Activated CD8-positive, alpha-beta memory T cell treated with anti-CD3 and anti-CD28 coated beads for 1 hour (primary cell): ENCODE results near the gene PTPN11.

Source experiments
- DNase-seq, 2 donors: peaks; one replicate each; pipeline ENCODE4 v3.0.0-alpha.2; 2020; ENCODE audit warnings: low read depth in 1 of 2; ENCODE audit errors: extremely low read depth in 1 of 2

PTPN11 gene

DNA sequence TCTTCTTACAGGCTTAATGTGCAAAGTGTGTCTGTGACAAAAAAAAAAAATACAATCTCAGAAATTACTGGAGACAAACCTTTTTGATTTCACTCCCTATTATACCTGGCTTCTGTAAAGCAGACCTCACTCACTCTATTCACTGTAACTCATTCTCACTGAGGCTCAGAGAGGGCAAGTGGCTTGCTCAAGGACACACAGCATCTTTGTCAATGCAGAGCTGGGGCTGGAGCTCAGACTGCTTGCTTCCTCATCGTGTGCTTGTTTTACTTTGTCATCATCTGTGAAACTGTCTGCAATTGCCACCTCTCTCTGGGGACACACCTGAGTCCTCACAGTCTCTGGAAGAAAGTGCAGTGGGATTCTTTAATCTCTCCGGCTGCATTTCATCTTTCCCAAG lies 120.0 kb downstream of the PTPN11 start:
- no peak for DNase-seq

DNA sequence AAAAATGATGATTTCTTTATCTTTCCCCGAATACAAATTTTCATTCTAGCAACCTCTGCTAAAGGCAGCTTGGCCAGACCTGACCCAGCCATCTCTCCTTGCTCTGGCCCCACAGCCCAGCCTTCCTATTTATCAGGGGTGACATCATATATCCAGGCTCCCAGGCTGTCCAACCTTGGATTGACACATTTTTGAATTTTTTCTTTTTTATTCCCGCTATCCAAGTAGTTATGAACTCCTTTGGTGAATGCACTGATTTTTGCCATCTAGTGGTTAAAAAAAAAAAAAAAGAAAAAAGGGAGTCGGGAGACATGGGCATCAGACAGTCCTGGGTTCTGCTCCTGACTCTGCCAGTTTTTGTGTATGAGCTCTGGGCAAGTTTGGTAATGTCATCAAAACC lies 120.5 kb downstream of the PTPN11 start:
- no peak for DNase-seq

GRCh38 chr12:112540021-112540420 lies 121.3 kb downstream of the PTPN11 start:
- no peak for DNase-seq

GRCh38 chr12:112543751-112544150 lies 125.0 kb downstream of the PTPN11 start:
- no peak for DNase-seq

GRCh38 chr12:112546339-112546738 lies 127.6 kb downstream of the PTPN11 start:
- DNase-seq: no peak

DNA sequence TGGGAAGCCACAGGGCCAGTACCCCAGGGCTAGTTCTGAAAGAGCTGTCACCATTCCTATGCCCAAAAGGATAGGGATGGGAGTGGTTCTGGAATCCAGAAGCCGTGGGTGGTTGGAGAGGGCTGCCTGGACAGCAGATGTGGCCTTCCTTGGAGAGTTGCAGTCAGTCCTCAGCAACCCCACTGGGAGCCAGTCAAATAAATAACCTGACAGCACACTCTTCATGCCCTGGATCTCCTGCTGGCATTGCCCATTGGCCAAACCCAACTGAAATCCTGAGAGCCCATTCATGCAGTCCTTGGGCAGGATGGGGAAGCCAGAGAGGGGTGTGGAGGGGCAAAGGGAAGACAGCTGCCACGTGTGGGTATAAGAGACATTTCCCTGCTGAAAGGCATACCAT lies 128.2 kb downstream of the PTPN11 start:
- no peak for DNase-seq

DNA sequence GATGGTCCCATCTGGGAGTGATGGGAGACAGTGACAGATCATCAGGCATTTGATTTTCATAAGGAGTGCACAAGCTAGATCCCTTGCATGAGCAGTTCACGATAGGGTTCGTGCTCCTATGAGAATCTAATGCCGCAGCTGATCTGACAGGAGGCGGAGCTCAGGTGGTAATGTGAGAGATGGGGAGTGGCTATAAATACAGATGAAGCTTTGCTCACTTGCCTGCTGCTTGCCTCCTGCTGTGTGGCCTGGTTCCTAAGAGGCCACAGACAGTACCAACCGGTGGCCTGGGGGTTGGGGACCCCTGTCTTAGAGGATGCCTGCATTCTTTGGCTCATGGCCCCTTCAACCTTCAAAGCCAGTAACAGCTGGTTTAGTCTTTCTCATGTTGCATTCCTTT lies 130.3 kb downstream of the PTPN11 start:
- DNase-seq: no peak

- no peak for DNase-seq
These were observed 132.9 kb downstream of the PTPN11 start for GRCh38 chr12:112551681-112552080.

GRCh38 chr12:112555621-112556233 lies 137.0 kb downstream of the PTPN11 start:
- DNase-seq: no peak

DNA sequence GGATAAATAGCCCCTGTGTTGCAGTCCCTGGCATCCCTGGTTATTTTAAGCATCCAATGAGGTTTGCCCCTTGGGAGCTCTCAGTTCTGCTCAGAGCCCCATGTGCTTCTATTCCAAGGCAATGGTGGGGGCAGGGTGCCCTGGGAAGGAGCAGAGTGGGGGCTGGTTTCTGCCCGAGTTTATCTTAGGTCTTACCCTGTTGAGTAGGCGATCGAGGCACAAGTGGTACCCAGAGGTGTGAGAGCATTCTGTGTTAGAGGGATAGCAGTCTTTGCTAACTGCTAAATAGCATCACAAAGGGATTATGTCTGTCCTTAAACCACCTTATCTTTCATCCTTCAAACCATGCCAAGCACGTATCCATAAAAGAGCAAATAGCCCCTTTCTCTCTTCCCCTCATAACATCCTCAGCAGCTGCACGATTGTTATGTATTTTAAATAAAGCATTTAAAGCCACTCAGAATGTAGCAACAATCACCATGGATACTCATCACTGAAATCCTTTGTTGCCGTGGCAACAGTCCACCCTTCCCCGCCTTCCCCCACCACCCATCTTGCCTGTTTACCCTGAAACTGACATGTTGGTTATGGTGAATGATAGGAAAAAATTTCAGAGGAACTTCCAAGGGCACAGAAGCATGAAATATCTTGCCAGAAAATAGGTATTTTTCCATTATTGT lies 139.3 kb downstream of the PTPN11 start:
- no peak for DNase-seq
